Thyroid gland (tissue), 4 donors: Measurements from ENCODE around the gene ANGPT4. TPM values are rescaled to one million over a fixed set of nuclear protein-coding genes. Genes with fewer than 3 reads are reported as not detected.

ENCODE experiments used
- DNase-seq, 2 donors: peaks; one replicate each; pipeline ENCODE4 v3.0.0-alpha.2; 2019
- H3K27ac ChIP-seq, 3 donors: fragments of 200-600 bp; sonication (generic); 1 replicate in 2 of 3; 2 replicates in 1 of 3; pipeline ENCODE4 v1.5.1; 2016 to 2019; ENCODE audit warnings: mild to moderate bottlenecking in 1 of 3, moderate library complexity in 1 of 3
- H3K27me3 ChIP-seq: fragments of 200-600 bp; sonication (generic); one replicate; pipeline ENCODE4 v1.5.1; 2019
- H3K36me3 ChIP-seq, 2 donors: fragments of 200-600 bp; sonication (generic); one replicate each; pipeline ENCODE4 v1.5.1; 2016 to 2019
- H3K4me1 ChIP-seq, 2 donors: fragments of 200-600 bp; sonication (generic); one replicate each; pipeline ENCODE4 v1.5.1; 2017 to 2019
- H3K4me3 ChIP-seq, 3 donors: fragments of 200-600 bp; sonication (generic); replicated peaks in 1 of 3; 1 replicate in 2 of 3; 2 replicates in 1 of 3; pipeline ENCODE4 v1.5.1; 2016; ENCODE audit warnings: mild to moderate bottlenecking in 1 of 3
- H3K9me3 ChIP-seq: fragments of 200-600 bp; sonication (generic); one replicate; pipeline ENCODE4 v1.5.1; 2017
- POLR2A ChIP-seq, 2 donors: fragments of 450-650 bp; IDR thresholded peaks; one replicate each; pipeline ENCODE4 v1.6.1; 2017; ENCODE audit warnings: antibody characterized with exemption in 2 of 2, mild to moderate bottlenecking in 2 of 2, moderate library complexity in 1 of 2
- WGBS, 2 donors: methylation state at CpG; one replicate each; pipeline ENCODE4 v1.1.5; 2017; 5-methylcytosine and 5-hydroxymethylcytosine counted together
- intact Hi-C: fragments of 100-400 bp; cut with DNase I; formaldehyde crosslinking; loops from one replicate; pipeline ENCODE4 v1.15.1; 2023
- total RNA-seq, 4 donors: library from RNA; depleted of rRNA; stranded (reverse); fragments of >200 nt; gene quantifications; one replicate each; pipeline ENCODE4 v1.2.3, GENCODE V29; 2016
- TF ChIP-seq, protein P1 (sequence below), 6 experiments: fragments of 200-600 bp in 3 of 6; fragments of 450-650 bp in 3 of 6; sonication (generic) in 3 of 6; IDR thresholded peaks; one replicate each; pipeline ENCODE4 v1.5.1; 2016 to 2019; ENCODE audit warnings: antibody characterized with exemption in 6 of 6, mild to moderate bottlenecking in 2 of 6, inconsistent platforms in 1 of 6, moderate library complexity in 1 of 6

The ANGPT4 gene
- total RNA-seq, 4 donors from 2014 or later = 0.40 to 3.8 (median 3.2) TPM

DNA sequence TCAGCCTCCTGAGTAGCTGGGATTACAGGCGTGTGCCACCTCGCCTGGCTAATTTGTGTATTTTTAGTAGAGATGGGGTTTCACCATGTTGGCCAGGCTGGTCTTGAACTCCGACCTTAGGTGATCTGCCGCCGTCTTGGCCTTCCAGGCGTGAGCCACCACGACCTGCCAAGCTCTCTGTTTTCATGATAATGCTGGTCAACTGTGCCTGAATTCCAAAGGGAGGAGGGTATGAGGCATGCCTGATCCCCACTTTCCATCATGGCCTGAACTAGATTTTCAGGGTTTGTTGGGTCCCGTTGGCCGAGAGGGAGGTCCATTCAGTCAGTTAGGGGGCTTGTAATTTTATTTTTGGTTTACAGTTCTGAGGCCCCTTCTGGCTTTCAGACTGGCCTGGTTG is 28.0 kb upstream of the ANGPT4 start:
- intact Hi-C loops = no loop called here
- no peak overlapping the region for H3K27ac ChIP-seq
- H3K27me3 ChIP-seq = no peaks in the 10 kb centered on the region
- no peaks in the 10 kb centered on the region for H3K36me3 ChIP-seq
- no peaks in the 10 kb centered on the region for H3K9me3 ChIP-seq
- H3K4me1 ChIP-seq = no peaks in the 10 kb centered on the region
- 88 to 90% methylated on average over 9 of the region's 9 CpGs for WGBS, 2 donors
- no peak for TF ChIP-seq POLR2A (IDR thresholded peaks at IDR 0.05)
- TF ChIP-seq, protein P1, sequence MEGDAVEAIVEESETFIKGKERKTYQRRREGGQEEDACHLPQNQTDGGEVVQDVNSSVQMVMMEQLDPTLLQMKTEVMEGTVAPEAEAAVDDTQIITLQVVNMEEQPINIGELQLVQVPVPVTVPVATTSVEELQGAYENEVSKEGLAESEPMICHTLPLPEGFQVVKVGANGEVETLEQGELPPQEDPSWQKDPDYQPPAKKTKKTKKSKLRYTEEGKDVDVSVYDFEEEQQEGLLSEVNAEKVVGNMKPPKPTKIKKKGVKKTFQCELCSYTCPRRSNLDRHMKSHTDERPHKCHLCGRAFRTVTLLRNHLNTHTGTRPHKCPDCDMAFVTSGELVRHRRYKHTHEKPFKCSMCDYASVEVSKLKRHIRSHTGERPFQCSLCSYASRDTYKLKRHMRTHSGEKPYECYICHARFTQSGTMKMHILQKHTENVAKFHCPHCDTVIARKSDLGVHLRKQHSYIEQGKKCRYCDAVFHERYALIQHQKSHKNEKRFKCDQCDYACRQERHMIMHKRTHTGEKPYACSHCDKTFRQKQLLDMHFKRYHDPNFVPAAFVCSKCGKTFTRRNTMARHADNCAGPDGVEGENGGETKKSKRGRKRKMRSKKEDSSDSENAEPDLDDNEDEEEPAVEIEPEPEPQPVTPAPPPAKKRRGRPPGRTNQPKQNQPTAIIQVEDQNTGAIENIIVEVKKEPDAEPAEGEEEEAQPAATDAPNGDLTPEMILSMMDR (IDR thresholded peaks at IDR 0.05) = no peak
- H3K4me3 ChIP-seq = no peak overlapping the region
- no peak for DNase-seq

DNA sequence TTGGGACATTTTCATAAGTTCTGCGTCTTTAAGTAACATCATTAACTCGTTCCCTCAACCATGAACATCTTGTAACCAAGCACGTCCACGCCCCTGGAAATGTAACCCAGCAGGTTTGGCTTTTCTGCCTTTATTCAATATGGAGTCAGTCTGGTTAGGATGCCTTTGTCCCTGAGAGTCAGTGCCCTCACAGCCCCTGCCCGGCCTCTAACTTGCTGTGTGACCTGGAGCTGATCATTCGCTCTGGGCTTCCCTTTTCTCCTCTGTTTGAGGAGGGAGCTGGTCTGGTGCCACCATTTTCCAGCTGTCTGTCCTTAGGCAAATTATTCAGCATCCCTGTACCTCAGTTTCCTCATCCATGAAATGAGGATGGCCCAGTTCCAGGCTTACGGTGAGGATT is 26.5 kb upstream of the ANGPT4 start:
- no peaks in the 10 kb centered on the region for H3K27me3 ChIP-seq
- H3K9me3 ChIP-seq = no peaks in the 10 kb centered on the region
- H3K4me1 ChIP-seq = no peaks in the 10 kb centered on the region
- intact Hi-C loops = no loop called here
- H3K36me3 ChIP-seq = no peaks in the 10 kb centered on the region
- WGBS, 2 donors = 78% methylated on average over 7 of the region's 7 CpGs
- no peak overlapping the region for H3K27ac ChIP-seq
- DNase-seq = no peak
- TF ChIP-seq, protein P1 (IDR thresholded peaks at IDR 0.05) = no peak
- TF ChIP-seq POLR2A (IDR thresholded peaks at IDR 0.05) = no peak
- no peak overlapping the region for H3K4me3 ChIP-seq

DNA sequence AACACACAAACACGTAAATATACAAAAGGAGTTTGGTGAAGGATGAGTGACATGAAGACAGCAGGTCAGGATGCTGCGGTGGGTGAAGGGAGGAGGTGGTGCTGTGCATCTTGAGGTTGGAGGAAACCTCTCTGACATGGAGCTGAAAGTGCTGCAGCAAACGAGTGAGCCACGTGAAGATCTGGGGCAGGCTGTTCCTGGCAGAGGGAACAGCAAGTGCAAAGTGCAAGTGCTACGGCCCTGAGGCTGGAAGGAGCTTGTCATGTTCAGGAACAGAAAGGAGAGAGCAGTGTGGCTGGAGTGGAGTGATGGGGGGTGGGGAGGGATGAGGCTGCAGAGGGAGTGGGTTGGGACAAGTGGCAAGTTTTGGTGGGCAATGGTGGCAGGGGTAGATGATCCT is 24.8 kb upstream of the ANGPT4 start:
- no peaks in the 10 kb centered on the region for H3K4me1 ChIP-seq
- no peaks in the 10 kb centered on the region for H3K9me3 ChIP-seq
- no peaks in the 10 kb centered on the region for H3K36me3 ChIP-seq
- no peak overlapping the region for H3K4me3 ChIP-seq
- no peak for DNase-seq
- H3K27ac ChIP-seq = no peak overlapping the region
- TF ChIP-seq, protein P1 (IDR thresholded peaks at IDR 0.05) = no peak
- no peak for TF ChIP-seq POLR2A (IDR thresholded peaks at IDR 0.05)
- 82 to 84% methylated on average over 5 of the region's 5 CpGs for WGBS, 2 donors
- intact Hi-C loops = no loop called here
- no peaks in the 10 kb centered on the region for H3K27me3 ChIP-seq

DNA sequence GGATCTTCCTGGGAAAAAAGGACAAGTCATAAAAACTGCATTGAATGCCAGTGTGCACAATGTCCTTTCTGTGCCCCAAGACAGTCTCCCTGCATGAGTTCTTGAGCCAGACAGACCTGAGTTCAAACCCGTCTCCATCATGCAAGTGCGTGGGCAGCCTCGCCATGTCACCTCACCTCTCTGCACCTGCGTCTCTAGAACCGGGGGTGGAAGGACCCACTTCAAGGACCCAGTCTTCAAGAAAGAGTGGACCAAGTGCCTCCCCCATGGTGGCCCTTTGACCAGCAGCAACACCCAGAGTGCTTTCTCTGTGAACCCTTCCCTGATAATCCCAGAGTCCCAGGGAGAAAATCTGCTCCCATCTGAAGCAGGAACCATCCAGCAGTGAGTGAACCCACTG is 23.5 kb upstream of the ANGPT4 start:
- no peak overlapping the region for H3K27ac ChIP-seq
- no peaks in the 10 kb centered on the region for H3K27me3 ChIP-seq
- DNase-seq = no peak
- WGBS, 2 donors = 98 to 100% methylated on average over 5 of the region's 5 CpGs
- TF ChIP-seq POLR2A (IDR thresholded peaks at IDR 0.05) = no peak
- TF ChIP-seq, protein P1 (IDR thresholded peaks at IDR 0.05) = no peak
- H3K4me1 ChIP-seq = no peaks in the 10 kb centered on the region
- no peaks in the 10 kb centered on the region for H3K9me3 ChIP-seq
- no peak overlapping the region for H3K4me3 ChIP-seq
- H3K36me3 ChIP-seq = no peaks in the 10 kb centered on the region
- intact Hi-C loops = no loop called here

DNA sequence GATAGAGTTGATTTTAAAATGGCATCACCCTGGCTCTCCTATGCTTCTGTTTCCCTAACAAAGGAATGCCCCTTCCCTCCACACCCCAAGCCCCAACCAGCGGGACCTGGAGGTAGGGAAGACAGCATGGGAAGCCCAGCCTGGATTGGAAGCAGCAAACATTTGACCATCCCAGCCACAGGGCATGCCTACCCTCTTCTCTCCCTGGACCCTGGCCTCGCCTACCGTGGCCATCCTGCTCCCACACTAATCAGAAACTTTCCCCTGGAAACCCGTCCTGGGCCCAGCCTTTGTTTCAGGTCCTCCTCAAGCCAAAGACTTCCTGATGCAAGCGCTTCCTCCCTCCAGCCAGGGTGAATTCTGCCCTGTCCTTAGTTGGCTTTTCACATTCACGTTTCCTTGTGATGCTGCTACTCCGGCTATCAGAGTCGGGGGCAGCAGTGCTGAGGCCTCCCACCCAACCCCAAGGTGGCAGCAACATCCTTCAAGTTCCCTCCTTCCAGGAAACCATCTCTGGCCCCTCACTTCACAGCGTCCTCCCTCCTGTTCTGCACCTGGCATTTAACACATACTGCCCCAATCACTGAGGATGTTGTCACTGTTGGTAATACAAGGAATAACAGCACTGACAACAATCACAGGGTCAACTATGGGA is 18.2 kb upstream of the ANGPT4 start:
- Histone ChIP-seq H3K4me1 (no peaks in the 10 kb centered on the region), H3K27me3 (no peaks in the 10 kb centered on the region), H3K9me3 (no peaks in the 10 kb centered on the region), H3K36me3 (no peaks in the 10 kb centered on the region), H3K27ac (no peak overlapping the region), H3K4me3 (no peak overlapping the region)
- 69 to 76% methylated on average over 9 of the region's 9 CpGs for WGBS, 2 donors
- TF ChIP-seq, protein P1 (IDR thresholded peaks at IDR 0.05) = no peak
- TF ChIP-seq POLR2A (IDR thresholded peaks at IDR 0.05) = no peak
- DNase-seq = no peak
- intact Hi-C loops = no loop called here
